Nephron (organoid): Measurements from ENCODE around the gene TMEM141.

Experiments used
- H3K27ac Mint-ChIP-seq, 3 experiments: 2 replicates each; pipeline ENCODE4 v1.8.0; 2020; ENCODE audit warnings: mixed read lengths in 3 of 3, mild to moderate bottlenecking in 2 of 3, moderate library complexity in 1 of 3
- H3K27me3 Mint-ChIP-seq: 2 replicates; pipeline ENCODE4 v1.8.0; 2021; ENCODE audit warnings: low read depth, mild to moderate bottlenecking, moderate library complexity, mixed read lengths
- H3K36me3 Mint-ChIP-seq: 2 replicates; pipeline ENCODE4 v1.8.0; 2020; ENCODE audit warnings: low read depth, mixed read lengths
- H3K4me1 Mint-ChIP-seq: 2 replicates; pipeline ENCODE4 v1.8.0; 2020; ENCODE audit warnings: mixed read lengths
- H3K4me3 Mint-ChIP-seq, 3 experiments: 2 replicates each; pipeline ENCODE4 v1.8.0; 2020; ENCODE audit warnings: mild to moderate bottlenecking in 3 of 3, mixed read lengths in 3 of 3, moderate library complexity in 2 of 3
- H3K9me3 Mint-ChIP-seq: 2 replicates; pipeline ENCODE4 v1.8.0; 2020; ENCODE audit warnings: mixed read lengths
- TF ChIP-seq, protein P1 (sequence below), 3 experiments: fragments of 200-600 bp; sonication (generic); IDR thresholded peaks; one replicate each; pipeline ENCODE4 v1.5.0; 2021; ENCODE audit warnings: antibody characterized with exemption in 3 of 3; ENCODE audit not compliant: unreplicated experiment in 3 of 3

TMEM141 gene

DNA sequence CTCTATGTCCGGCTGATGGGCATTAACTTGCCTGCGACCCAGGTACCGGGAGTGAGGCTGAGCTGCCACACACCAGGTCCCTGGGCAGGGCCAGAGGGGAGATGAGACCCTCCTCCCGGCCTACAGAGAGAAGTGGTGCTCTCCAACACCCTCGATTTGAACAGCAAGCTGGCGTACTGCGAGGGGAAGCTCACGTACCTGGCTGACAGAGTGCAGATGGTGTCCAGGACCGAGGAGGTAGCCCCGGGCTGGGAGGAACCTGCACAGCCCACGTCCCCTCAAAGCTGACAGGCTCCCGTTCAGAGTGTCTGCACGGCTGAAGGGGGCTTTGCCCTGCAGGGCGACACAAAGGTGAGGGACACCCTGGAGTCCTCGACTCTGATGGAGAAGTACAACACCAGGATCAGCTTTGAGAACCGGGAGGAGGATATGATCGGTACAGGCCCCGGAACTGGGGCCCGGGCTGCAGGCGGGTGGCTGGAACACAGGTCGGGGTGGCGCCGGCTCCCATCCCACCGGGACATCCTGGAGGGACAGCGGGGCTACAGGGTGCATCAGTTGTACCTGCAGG lies 15.6 kb downstream of the TMEM141 start:
- peaks cover 10% of the 10 kb centered on the region for H3K27me3 Mint-ChIP-seq
- peaks cover 23% of the 10 kb centered on the region for H3K4me1 Mint-ChIP-seq
- peaks cover 15% of the 10 kb centered on the region for H3K36me3 Mint-ChIP-seq
- H3K27ac Mint-ChIP-seq, result peak overlapping the region in 1 of 3 experiments; percentile 81
- H3K4me3 Mint-ChIP-seq, result peak overlapping the region; percentile 88 to 90 (median 90)
- H3K9me3 Mint-ChIP-seq, result no peaks in the 10 kb centered on the region
- TF ChIP-seq, protein P1, sequence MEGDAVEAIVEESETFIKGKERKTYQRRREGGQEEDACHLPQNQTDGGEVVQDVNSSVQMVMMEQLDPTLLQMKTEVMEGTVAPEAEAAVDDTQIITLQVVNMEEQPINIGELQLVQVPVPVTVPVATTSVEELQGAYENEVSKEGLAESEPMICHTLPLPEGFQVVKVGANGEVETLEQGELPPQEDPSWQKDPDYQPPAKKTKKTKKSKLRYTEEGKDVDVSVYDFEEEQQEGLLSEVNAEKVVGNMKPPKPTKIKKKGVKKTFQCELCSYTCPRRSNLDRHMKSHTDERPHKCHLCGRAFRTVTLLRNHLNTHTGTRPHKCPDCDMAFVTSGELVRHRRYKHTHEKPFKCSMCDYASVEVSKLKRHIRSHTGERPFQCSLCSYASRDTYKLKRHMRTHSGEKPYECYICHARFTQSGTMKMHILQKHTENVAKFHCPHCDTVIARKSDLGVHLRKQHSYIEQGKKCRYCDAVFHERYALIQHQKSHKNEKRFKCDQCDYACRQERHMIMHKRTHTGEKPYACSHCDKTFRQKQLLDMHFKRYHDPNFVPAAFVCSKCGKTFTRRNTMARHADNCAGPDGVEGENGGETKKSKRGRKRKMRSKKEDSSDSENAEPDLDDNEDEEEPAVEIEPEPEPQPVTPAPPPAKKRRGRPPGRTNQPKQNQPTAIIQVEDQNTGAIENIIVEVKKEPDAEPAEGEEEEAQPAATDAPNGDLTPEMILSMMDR (IDR thresholded peaks at IDR 0.05; ENCODE audit: unreplicated experiment in 3 of 3), result no peak

DNA sequence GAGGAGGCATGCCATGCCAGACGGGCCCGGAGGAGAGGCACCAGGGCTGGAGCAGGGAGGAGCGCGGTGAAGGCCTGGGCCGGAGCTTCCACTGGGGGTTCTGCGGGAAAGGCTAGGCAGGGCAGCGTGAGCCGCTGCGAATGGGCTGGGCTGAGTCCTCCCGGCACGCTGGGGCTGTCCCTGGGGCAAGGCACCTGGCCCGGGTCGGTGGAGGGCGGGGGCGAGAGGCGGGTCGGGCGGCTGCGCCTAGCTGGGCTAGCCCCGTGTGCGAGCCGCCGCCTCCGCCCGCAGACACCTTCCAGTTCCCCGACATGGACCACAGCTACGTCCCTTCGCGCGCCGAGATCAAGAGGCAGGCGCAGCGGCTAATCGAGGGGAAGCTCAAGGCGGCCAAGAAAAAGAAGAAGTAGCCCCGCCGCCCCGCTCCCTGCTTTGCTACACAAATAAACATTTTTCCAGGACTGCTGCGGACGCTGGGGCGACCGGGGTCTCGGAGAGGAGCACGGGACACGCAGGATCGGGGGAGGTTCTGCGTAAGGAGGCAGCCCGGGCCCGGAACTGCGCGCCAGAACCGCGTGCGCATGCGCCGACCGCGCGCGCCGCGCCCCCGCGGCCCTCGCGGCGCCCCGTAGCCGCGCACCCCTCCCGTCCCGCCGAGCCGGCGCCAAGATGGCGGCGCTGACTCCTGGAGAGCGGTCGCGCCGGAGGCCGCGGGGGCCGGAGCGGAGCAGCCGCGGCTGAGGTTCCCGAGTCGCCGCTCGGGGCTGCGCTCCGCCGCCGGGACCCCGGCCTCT lies 16.3 kb downstream of the TMEM141 start, which contains the start of gene RABL6:
Gene RABL6, plus strand, starts transcription at position 668 of the 794 bp plus-strand sequence. CDS start 249 bp downstream, outside the sequence.
- H3K36me3 Mint-ChIP-seq, result peaks cover 15% of the 10 kb centered on the region
- H3K27ac Mint-ChIP-seq, result peak within 1 kb of the TSS; percentile 64 to 87 (median 81)
- TF ChIP-seq, protein P1 (IDR thresholded peaks at IDR 0.05; ENCODE audit: unreplicated experiment in 3 of 3), result no peak
- peaks cover 23% of the 10 kb centered on the region for H3K4me1 Mint-ChIP-seq
- H3K27me3 Mint-ChIP-seq, result peaks cover 3% of the 10 kb centered on the region
- peak within 1 kb of the TSS; percentile 88 to 91 (median 90) for H3K4me3 Mint-ChIP-seq
- H3K9me3 Mint-ChIP-seq, result no peaks in the 10 kb centered on the region

DNA sequence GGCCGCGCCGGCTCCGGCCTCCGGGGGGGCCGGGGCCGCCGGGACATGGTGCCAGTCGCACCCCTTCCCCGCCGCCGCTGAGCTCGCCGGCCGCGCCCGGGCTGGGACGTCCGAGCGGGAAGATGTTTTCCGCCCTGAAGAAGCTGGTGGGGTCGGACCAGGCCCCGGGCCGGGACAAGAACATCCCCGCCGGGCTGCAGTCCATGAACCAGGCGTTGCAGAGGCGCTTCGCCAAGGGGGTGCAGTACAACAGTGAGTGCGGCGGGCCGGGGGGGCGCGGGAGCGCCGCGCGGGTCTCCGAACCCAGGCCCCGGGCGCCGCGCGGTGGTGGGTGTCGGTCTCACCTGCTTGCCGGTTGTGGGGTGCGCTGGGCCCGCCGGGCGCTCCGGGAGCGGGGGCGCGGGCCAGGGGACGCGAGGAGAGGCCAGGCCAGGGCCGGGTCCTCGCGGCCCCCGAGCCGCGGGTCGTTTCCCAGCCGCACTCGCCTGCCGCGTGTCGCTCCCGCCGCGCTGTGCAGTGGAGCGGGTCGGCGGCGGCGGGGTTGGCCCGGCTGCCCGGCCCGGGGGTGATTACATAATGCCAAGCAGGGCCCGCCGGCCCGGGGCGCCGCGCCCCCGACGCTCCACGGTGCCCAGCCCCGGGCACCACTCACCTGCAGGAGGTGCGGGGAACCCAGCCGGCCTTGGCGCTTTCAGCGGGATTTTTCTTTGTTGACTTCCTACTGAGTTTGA lies 17.1 kb downstream of the TMEM141 start:
- Mint-ChIP-seq H3K4me3 (peak overlapping the region; percentile 82 to 91 (median 89)), H3K4me1 (peaks cover 23% of the 10 kb centered on the region), H3K27me3 (peaks cover 3% of the 10 kb centered on the region), H3K36me3 (peaks cover 23% of the 10 kb centered on the region), H3K9me3 (no peaks in the 10 kb centered on the region), H3K27ac (peak overlapping the region; percentile 59 to 87 (median 60))
- TF ChIP-seq, protein P1 (IDR thresholded peaks at IDR 0.05; ENCODE audit: unreplicated experiment in 3 of 3), result no peak

DNA sequence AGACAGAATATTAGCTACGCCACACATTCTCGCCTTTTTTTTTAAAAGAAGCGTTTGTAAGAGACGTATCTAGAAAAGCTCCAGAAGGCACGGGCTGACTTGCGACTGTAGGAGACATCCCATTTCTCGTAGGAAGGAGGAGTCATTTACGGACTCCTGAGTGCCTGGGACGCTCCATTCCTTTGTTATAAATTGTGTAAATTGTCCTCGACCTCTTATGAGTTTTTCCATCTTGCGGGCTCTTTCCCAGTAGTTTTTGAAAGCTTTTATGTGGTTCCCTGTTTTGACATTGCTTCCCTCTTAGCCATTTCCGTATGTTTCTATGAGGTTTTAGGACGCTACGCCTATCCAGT lies 17.6 kb downstream of the TMEM141 start:
- Mint-ChIP-seq H3K4me3 (peak overlapping the region; percentile 82 to 91 (median 89)), H3K36me3 (peaks cover 27% of the 10 kb centered on the region), H3K27ac (peak overlapping the region; percentile 59 to 87 (median 60)), H3K4me1 (peaks cover 23% of the 10 kb centered on the region), H3K27me3 (no peaks in the 10 kb centered on the region), H3K9me3 (no peaks in the 10 kb centered on the region)
- TF ChIP-seq, protein P1 (IDR thresholded peaks at IDR 0.05; ENCODE audit: unreplicated experiment in 3 of 3), result no peak

DNA sequence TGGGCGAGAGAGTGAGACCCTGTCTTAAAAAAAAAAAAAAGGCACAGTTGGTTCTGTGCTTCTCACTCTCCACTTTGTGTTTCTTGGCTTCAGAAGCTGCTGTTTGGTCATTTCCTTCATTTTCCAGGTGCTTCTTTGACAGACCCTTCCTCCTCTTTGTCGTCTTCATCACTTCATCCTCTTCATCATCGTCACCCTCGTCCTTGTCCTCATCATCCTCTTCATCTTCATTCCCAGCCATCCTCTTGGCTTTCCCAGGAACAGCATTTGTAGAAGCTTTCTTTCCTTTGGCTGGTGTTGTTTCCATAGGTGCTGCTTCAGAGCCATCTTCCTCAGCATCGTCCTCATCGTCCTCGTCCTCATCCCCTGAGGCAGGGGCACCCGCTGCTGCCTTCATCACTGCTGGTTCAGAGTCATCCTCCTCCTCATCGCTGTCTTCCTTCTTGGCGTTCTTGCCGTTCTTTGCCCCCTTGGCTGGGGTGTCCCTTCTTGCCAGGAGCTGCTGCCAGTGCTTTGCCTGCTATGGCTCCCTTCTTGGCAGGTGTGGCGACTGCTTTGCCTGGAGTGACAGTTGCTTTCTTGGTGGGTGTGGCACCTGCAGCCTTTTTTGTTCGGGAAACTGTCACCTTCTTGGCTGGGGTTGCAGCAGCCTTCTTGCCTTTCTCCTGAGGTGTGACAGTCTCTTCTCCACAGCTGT lies 23.7 kb downstream of the TMEM141 start:
- Mint-ChIP-seq H3K27me3 (no peaks in the 10 kb centered on the region), H3K4me1 (peaks cover 16% of the 10 kb centered on the region), H3K36me3 (peaks cover 53% of the 10 kb centered on the region), H3K4me3 (peak overlapping the region in 1 of 3 experiments; percentile 7), H3K9me3 (no peaks in the 10 kb centered on the region), H3K27ac (peak overlapping the region in 1 of 3 experiments; percentile 47)
- TF ChIP-seq, protein P1 (IDR thresholded peaks at IDR 0.05; ENCODE audit: unreplicated experiment in 3 of 3), result no peak
